Thyroid gland (tissue), 4 donors: Measurements from ENCODE around the gene ZNG1A.

Experiments used
- CTCF ChIP-seq, 6 experiments: fragments of 200-600 bp in 3 of 6; fragments of 450-650 bp in 3 of 6; sonication (generic) in 3 of 6; IDR thresholded peaks; one replicate each; pipeline ENCODE4 v1.5.1; 2016 to 2019; ENCODE audit warnings: antibody characterized with exemption in 6 of 6, mild to moderate bottlenecking in 2 of 6, inconsistent platforms in 1 of 6, moderate library complexity in 1 of 6
- POLR2A ChIP-seq, 2 donors: fragments of 450-650 bp; IDR thresholded peaks; one replicate each; pipeline ENCODE4 v1.6.1; 2017; ENCODE audit warnings: antibody characterized with exemption in 2 of 2, mild to moderate bottlenecking in 2 of 2, moderate library complexity in 1 of 2

- TF ChIP-seq CTCF (IDR thresholded peaks at IDR 0.05), result no peak
- no peak for TF ChIP-seq POLR2A (IDR thresholded peaks at IDR 0.05)
Measured at GRCh38 chr9:206481-206880, 27.6 kb upstream of the ZNG1A start.
